NCI-H2171 (cell line): ENCODE data around the gene ERICH3.
"Not testable (repeated sequence)": the region's sequence is repeated elsewhere in the genome, so short reads cannot be mapped to it uniquely, and the experiment has no call there.

Experiments used
- DNase-seq: peaks from one replicate; lab custom pipeline; 2025; lab: John Stamatoyannopoulos, UW

Gene ERICH3

GRCh38 chr1:74677926-74678325, 4.3 kb upstream of the ERICH3 start:
- DNase-seq, result no peak

- no peak for DNase-seq
Measured at GRCh38 chr1:74674278-74675048, 871 bp upstream of the ERICH3 start.

- not testable (repeated sequence) for DNase-seq
Measured at GRCh38 chr1:74670866-74671265, 2.7 kb downstream of the ERICH3 start.

- no peak for DNase-seq
Measured at GRCh38 chr1:74654708-74655107, 18.9 kb downstream of the ERICH3 start.

GRCh38 chr1:74652711-74653139, 20.9 kb downstream of the ERICH3 start:
- DNase-seq, result no peak

- DNase-seq, result no peak
Measured at GRCh38 chr1:74650561-74650960, 23.0 kb downstream of the ERICH3 start.

GRCh38 chr1:74641876-74642275, 31.7 kb downstream of the ERICH3 start:
- no peak for DNase-seq

- no peak for DNase-seq
Measured at GRCh38 chr1:74641161-74641560, 32.4 kb downstream of the ERICH3 start.

- no peak for DNase-seq
Measured at GRCh38 chr1:74637296-74637695, 36.3 kb downstream of the ERICH3 start.

GRCh38 chr1:74629283-74629682, 44.3 kb downstream of the ERICH3 start:
- peak; percentile 30 for DNase-seq

GRCh38 chr1:74623716-74624115, 49.9 kb downstream of the ERICH3 start:
- DNase-seq, result no peak

GRCh38 chr1:74620242-74620641, 53.4 kb downstream of the ERICH3 start:
- no peak for DNase-seq

- no peak for DNase-seq
Measured at GRCh38 chr1:74618974-74619373, 54.6 kb downstream of the ERICH3 start.

- no peak for DNase-seq
Measured at GRCh38 chr1:74613894-74614293, 59.7 kb downstream of the ERICH3 start.

GRCh38 chr1:74611887-74612286, 61.7 kb downstream of the ERICH3 start:
- no peak for DNase-seq

GRCh38 chr1:74610961-74611360, 62.6 kb downstream of the ERICH3 start:
- no peak for DNase-seq

GRCh38 chr1:74609810-74610371, 63.7 kb downstream of the ERICH3 start:
- DNase-seq, result no peak

GRCh38 chr1:74596717-74597116, 76.9 kb downstream of the ERICH3 start:
- peak; percentile 4 for DNase-seq

- no peak for DNase-seq
Measured at GRCh38 chr1:74593887-74594866, 79.4 kb downstream of the ERICH3 start.

GRCh38 chr1:74592580-74593355, 80.8 kb downstream of the ERICH3 start:
- no peak for DNase-seq

GRCh38 chr1:74591949-74592348, 81.6 kb downstream of the ERICH3 start:
- DNase-seq, result no peak

GRCh38 chr1:74590288-74590687, 83.3 kb downstream of the ERICH3 start:
- no peak for DNase-seq
